HepG2 (cell line): ENCODE results near the gene ZBTB9. TPM values are rescaled to one million over a fixed set of nuclear protein-coding genes. Genes with fewer than 3 reads are reported as not detected.

Experiments
- ATAC-seq: fragments of 200-7000 bp; cut with Tn5 transposase; 3 replicates; pipeline ENCODE4 v1.9.1; 2020; ENCODE audit warnings: mild to moderate bottlenecking, moderate library complexity
- BruUV-seq: library from RNA; stranded (reverse); fragments of 400-500 nt; replicated peaks from 2 replicates; lab custom pipeline; 2021; lab: Mats Ljungman, UMichigan
- CTCF ChIA-PET: fragments of 300-600 bp; formaldehyde crosslinking; extraction: SDS; loops from one replicate; lab custom pipeline; 2021; ENCODE audit warnings: low total read pairs, inconsistent platforms, low intra/inter-chr PET ratio; lab: Yijun Ruan, JAX
- POLR2A ChIA-PET: fragments of 350-600 bp; sonication (Branson Sonifier 250); formaldehyde crosslinking; loops from one replicate; lab custom pipeline; 2020; ENCODE audit warnings: antibody characterized with exemption, inconsistent platforms; lab: Yijun Ruan, JAX
- DNase-seq: peaks from one replicate; pipeline ENCODE4 v3.0.0-alpha.2; 2015; ENCODE audit warnings: low spot score
- FAIRE-seq: peaks from 3 replicates; lab custom pipeline; 2011; peaks lifted over from hg19 to GRCh38; lab: Jason Lieb, UNC
- H2AFZ ChIP-seq: one replicate; pipeline ENCODE4 v1.6.1; 2011; ENCODE audit warnings: low read length, inconsistent platforms
- H3K27ac ChIP-seq: fragments of 300-600 bp; 3 replicates; pipeline ENCODE4 v1.8.0; 2011; ENCODE audit warnings: mixed run types, mild to moderate bottlenecking, mixed read lengths, low read length, inconsistent platforms; ENCODE audit not compliant: insufficient read depth; ENCODE audit errors: extremely low read length
- H3K27me3 ChIP-seq, 2 experiments: fragments of 200-600 bp in 1 of 2; 2 replicates in 1 of 2; 3 replicates in 1 of 2; pipeline versions ENCODE4 v1.6.0 to v1.8.0; 2011; ENCODE audit warnings: low read length in 2 of 2, mild to moderate bottlenecking in 2 of 2, moderate library complexity in 2 of 2, inconsistent platforms in 1 of 2; ENCODE audit not compliant: insufficient read depth in 2 of 2, control insufficient read depth in 1 of 2
- H3K36me3 ChIP-seq, 2 experiments: fragments of 200-600 bp in 1 of 2; replicated peaks in 1 of 2; 2 replicates in 1 of 2; 3 replicates in 1 of 2; pipeline versions ENCODE4 v1.5.1 to v1.8.0; 2011; ENCODE audit warnings: low read length in 2 of 2, inconsistent platforms in 1 of 2; ENCODE audit not compliant: insufficient read depth in 2 of 2, control insufficient read depth in 1 of 2
- H3K4me1 ChIP-seq: 2 replicates; pipeline ENCODE4 v1.5.1; 2012; ENCODE audit warnings: low read length, inconsistent platforms; ENCODE audit not compliant: insufficient read depth
- H3K4me2 ChIP-seq: 2 replicates; pipeline ENCODE4 v1.6.0; 2011; ENCODE audit warnings: low read depth, low read length, inconsistent platforms
- H3K4me3 ChIP-seq, 3 experiments: fragments of 200-600 bp in 1 of 3; sonication (generic), shearing (Covaris generic) in 1 of 3; replicated peaks in 1 of 3; 2 replicates each; pipeline ENCODE4 v1.5.1; 2011 to 2016; ENCODE audit warnings: low read length in 3 of 3, inconsistent platforms in 2 of 3, low read depth in 2 of 3, mild to moderate bottlenecking in 2 of 3, control low read depth in 1 of 3, mixed read lengths in 1 of 3; ENCODE audit not compliant: insufficient read depth in 1 of 3
- H3K79me2 ChIP-seq: one replicate; pipeline ENCODE4 v1.6.1; 2011; ENCODE audit warnings: low read length, inconsistent platforms; ENCODE audit not compliant: insufficient read depth
- H3K9ac ChIP-seq: 2 replicates; pipeline ENCODE4 v1.6.0; 2011; ENCODE audit warnings: mild to moderate bottlenecking, low read depth, low read length, inconsistent platforms; ENCODE audit not compliant: insufficient read depth
- H3K9me3 ChIP-seq: 2 replicates; pipeline ENCODE4 v1.5.1; 2012; ENCODE audit warnings: mild to moderate bottlenecking, low read length
- H4K20me1 ChIP-seq: 2 replicates; pipeline ENCODE4 v1.6.0; 2011; ENCODE audit warnings: inconsistent platforms, mild to moderate bottlenecking, low read length, moderate library complexity; ENCODE audit not compliant: insufficient read depth
- HOMEZ ChIP-seq: IDR thresholded peaks from 2 replicates; pipeline ENCODE4 v1.6.1; 2016; ENCODE audit warnings: low read depth
- SNAI1 ChIP-seq: sonication (generic); formaldehyde crosslinking; IDR thresholded peaks from 2 replicates; pipeline ENCODE4 v1.5.0; 2020; ENCODE audit warnings: mild to moderate bottlenecking, missing genetic modification reagents, borderline replicate concordance
- ZNF234 ChIP-seq: sonication (generic); formaldehyde crosslinking; conservative IDR thresholded peaks from 2 replicates; pipeline ENCODE4 v1.5.1; 2020; ENCODE audit warnings: mild to moderate bottlenecking, missing genetic modification reagents
- ZNF317 ChIP-seq: sonication (generic); formaldehyde crosslinking; IDR thresholded peaks from 2 replicates; pipeline ENCODE4 v1.5.0; 2020; ENCODE audit warnings: mild to moderate bottlenecking, missing genetic modification reagents
- ZNF547 ChIP-seq: sonication (generic); formaldehyde crosslinking; IDR thresholded peaks from 2 replicates; pipeline ENCODE4 v1.5.1; 2020; ENCODE audit warnings: mild to moderate bottlenecking, missing genetic modification reagents
- WGBS: methylation state at CpG from one replicate; pipeline ENCODE4 v1.1.6; 2017; ENCODE audit warnings: low lambda C conversion rate; 5-methylcytosine and 5-hydroxymethylcytosine counted together
- in situ Hi-C: cut with HindIII; loops from 2 replicates; pipeline ENCODE4 v1.10.0; 2017; ENCODE audit warnings: low pct_unique_long_range_greater_than_20kb; ENCODE audit not compliant: extremely low pct_ligation_motif_present
- intact Hi-C: fragments of 100-400 bp; cut with micrococcal nuclease; formaldehyde crosslinking; loops from one replicate; pipeline ENCODE4 v1.10.0; 2022; ENCODE audit not compliant: unreplicated experiment
- polyA plus RNA-seq, 8 experiments: library from polyadenylated mRNA; depleted of rRNA in 3 of 8; stranded (reverse) in 7 of 8; unstranded in 1 of 8; fragments of >200 nt; fragmentation: Illumina TruSeq in 4 of 8; extraction: Trizol in 4 of 8; gene quantifications; 2 replicates each; pipeline versions ENCODE4 v1.2.1 to v1.2.3, GENCODE V29; 2011 to 2016; ENCODE audit warnings: low read depth in 4 of 8, missing spikeins in 1 of 8, mixed read lengths in 1 of 8; ENCODE audit not compliant: insufficient read depth in 1 of 8
- total RNA-seq, 5 experiments: library from RNA; depleted of rRNA; stranded (reverse); fragments of >200 nt; fragmentation: Illumina TruSeq; extraction: Trizol; gene quantifications; 2 replicates each; pipeline ENCODE4 v1.2.3, GENCODE V29; 2016; ENCODE audit warnings: low read depth in 1 of 5
- TF ChIP-seq, protein P1 (sequence below): sonication (generic); formaldehyde crosslinking; IDR thresholded peaks from 2 replicates; pipeline ENCODE4 v1.4.0; 2020; ENCODE audit warnings: missing genetic modification reagents
- TF ChIP-seq, protein P2 (sequence below): sonication (generic); formaldehyde crosslinking; IDR thresholded peaks from 2 replicates; pipeline ENCODE4 v1.4.0; 2020; ENCODE audit warnings: missing genetic modification reagents
- TF ChIP-seq, protein P3 (sequence below): sonication (generic); formaldehyde crosslinking; IDR thresholded peaks from 2 replicates; pipeline ENCODE4 v1.4.0; 2020; ENCODE audit warnings: mild to moderate bottlenecking, missing genetic modification reagents
- TF ChIP-seq, protein P4 (sequence below), 2 experiments: sonication (generic) in 1 of 2; formaldehyde crosslinking in 1 of 2; IDR thresholded peaks; 2 replicates each; pipeline versions ENCODE4 v1.5.1 to v1.6.1; 2011 to 2020; ENCODE audit warnings: borderline replicate concordance in 1 of 2, low read depth in 1 of 2, low read length in 1 of 2, mild to moderate bottlenecking in 1 of 2, missing genetic modification reagents in 1 of 2, moderate library complexity in 1 of 2

Gene ZBTB9
- total and polyA plus RNA-seq, 2 of the 13 experiments (the other 11 are each of a cell fraction or from before 2014, with no cell fraction given), result 5.3 to 9.2 TPM

- Histone ChIP-seq H3K4me2 (no peak overlapping the region), H3K4me3 (no peak overlapping the region), H3K4me1 (peaks cover 20% of the 10 kb centered on the region), H3K36me3 (peaks cover 0 to 9% of the 10 kb centered on the region in 2 experiments; a peak in 3 of 5 replicates), H3K9ac (no peak overlapping the region), H2AFZ (no peak overlapping the region), H3K9me3 (no peaks in the 10 kb centered on the region), H3K27me3 (no peaks in the 10 kb centered on the region; a peak in 1 of 5 replicates), H3K27ac (no peak overlapping the region), H3K79me2 (peaks cover 15% of the 10 kb centered on the region), H4K20me1 (no peaks in the 10 kb centered on the region)
- DNase-seq (no peak), FAIRE-seq (no peak), ATAC-seq (no peak)
- in situ Hi-C loops (no loop called here), intact Hi-C loops (no loop called here)
- ChIA-PET POLR2A (no interaction called here), CTCF (no interaction called here)
- WGBS, result 98% methylated on average over 4 of the region's 4 CpGs
- no TSS peak for BruUV-seq
- TF ChIP-seq ZNF317 (CRISPR knock-in tag) (no peak), HOMEZ (no peak), ZNF234 (CRISPR knock-in tag) (no peak), SNAI1 (CRISPR knock-in tag) (no peak), ZNF547 (CRISPR knock-in tag) (no peak)
- TF ChIP-seq, protein P1, sequence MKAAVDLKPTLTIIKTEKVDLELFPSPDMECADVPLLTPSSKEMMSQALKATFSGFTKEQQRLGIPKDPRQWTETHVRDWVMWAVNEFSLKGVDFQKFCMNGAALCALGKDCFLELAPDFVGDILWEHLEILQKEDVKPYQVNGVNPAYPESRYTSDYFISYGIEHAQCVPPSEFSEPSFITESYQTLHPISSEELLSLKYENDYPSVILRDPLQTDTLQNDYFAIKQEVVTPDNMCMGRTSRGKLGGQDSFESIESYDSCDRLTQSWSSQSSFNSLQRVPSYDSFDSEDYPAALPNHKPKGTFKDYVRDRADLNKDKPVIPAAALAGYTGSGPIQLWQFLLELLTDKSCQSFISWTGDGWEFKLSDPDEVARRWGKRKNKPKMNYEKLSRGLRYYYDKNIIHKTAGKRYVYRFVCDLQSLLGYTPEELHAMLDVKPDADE (CRISPR knock-in tag), result no peak
- TF ChIP-seq, protein P2, sequence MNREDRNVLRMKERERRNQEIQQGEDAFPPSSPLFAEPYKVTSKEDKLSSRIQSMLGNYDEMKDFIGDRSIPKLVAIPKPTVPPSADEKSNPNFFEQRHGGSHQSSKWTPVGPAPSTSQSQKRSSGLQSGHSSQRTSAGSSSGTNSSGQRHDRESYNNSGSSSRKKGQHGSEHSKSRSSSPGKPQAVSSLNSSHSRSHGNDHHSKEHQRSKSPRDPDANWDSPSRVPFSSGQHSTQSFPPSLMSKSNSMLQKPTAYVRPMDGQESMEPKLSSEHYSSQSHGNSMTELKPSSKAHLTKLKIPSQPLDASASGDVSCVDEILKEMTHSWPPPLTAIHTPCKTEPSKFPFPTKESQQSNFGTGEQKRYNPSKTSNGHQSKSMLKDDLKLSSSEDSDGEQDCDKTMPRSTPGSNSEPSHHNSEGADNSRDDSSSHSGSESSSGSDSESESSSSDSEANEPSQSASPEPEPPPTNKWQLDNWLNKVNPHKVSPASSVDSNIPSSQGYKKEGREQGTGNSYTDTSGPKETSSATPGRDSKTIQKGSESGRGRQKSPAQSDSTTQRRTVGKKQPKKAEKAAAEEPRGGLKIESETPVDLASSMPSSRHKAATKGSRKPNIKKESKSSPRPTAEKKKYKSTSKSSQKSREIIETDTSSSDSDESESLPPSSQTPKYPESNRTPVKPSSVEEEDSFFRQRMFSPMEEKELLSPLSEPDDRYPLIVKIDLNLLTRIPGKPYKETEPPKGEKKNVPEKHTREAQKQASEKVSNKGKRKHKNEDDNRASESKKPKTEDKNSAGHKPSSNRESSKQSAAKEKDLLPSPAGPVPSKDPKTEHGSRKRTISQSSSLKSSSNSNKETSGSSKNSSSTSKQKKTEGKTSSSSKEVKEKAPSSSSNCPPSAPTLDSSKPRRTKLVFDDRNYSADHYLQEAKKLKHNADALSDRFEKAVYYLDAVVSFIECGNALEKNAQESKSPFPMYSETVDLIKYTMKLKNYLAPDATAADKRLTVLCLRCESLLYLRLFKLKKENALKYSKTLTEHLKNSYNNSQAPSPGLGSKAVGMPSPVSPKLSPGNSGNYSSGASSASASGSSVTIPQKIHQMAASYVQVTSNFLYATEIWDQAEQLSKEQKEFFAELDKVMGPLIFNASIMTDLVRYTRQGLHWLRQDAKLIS (CRISPR knock-in tag), result no peak
- TF ChIP-seq, protein P3, sequence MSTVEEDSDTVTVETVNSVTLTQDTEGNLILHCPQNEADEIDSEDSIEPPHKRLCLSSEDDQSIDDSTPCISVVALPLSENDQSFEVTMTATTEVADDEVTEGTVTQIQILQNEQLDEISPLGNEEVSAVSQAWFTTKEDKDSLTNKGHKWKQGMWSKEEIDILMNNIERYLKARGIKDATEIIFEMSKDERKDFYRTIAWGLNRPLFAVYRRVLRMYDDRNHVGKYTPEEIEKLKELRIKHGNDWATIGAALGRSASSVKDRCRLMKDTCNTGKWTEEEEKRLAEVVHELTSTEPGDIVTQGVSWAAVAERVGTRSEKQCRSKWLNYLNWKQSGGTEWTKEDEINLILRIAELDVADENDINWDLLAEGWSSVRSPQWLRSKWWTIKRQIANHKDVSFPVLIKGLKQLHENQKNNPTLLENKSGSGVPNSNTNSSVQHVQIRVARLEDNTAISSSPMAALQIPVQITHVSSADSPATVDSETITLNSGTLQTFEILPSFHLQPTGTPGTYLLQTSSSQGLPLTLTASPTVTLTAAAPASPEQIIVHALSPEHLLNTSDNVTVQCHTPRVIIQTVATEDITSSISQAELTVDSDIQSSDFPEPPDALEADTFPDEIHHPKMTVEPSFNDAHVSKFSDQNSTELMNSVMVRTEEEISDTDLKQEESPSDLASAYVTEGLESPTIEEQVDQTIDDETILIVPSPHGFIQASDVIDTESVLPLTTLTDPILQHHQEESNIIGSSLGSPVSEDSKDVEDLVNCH (CRISPR knock-in tag), result no peak
- TF ChIP-seq, protein P4, sequence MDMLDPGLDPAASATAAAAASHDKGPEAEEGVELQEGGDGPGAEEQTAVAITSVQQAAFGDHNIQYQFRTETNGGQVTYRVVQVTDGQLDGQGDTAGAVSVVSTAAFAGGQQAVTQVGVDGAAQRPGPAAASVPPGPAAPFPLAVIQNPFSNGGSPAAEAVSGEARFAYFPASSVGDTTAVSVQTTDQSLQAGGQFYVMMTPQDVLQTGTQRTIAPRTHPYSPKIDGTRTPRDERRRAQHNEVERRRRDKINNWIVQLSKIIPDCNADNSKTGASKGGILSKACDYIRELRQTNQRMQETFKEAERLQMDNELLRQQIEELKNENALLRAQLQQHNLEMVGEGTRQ (IDR thresholded peaks at IDR 0.05; ENCODE audit: low read depth, low read length), result no peak
- TF ChIP-seq, protein P4 (CRISPR knock-in tag; IDR thresholded peaks at IDR 0.05; ENCODE audit: borderline replicate concordance), result no peak
Measured at GRCh38 chr6:33452496-33452895, 1.9 kb upstream of the ZBTB9 start.
